HepG2 (cell line): ENCODE data around the gene PERCC1. TPM values are rescaled to one million over a fixed set of nuclear protein-coding genes. Genes with fewer than 3 reads are reported as not detected.

Experiments
- FLYWCH1 ChIP-seq: sonication (generic); formaldehyde crosslinking; IDR thresholded peaks from 2 replicates; pipeline ENCODE4 v1.8.1; 2023; ENCODE audit warnings: mild to moderate bottlenecking, missing genetic modification reagents
- HNRNPK ChIP-seq: fragments of 200-400 bp; formaldehyde crosslinking; IDR thresholded peaks from 2 replicates; pipeline ENCODE4 v1.6.1; 2018; ENCODE audit warnings: low read length, low read depth, moderate library complexity, mild to moderate bottlenecking; ENCODE audit not compliant: poor library complexity, severe bottlenecking
- MAZ ChIP-seq, 2 experiments: sonication (generic) in 1 of 2; formaldehyde crosslinking in 1 of 2; IDR thresholded peaks; 2 replicates each; pipeline versions ENCODE4 v1.5.0 to v1.6.1; 2012 to 2020; ENCODE audit warnings: low read depth in 2 of 2, mild to moderate bottlenecking in 2 of 2, borderline replicate concordance in 1 of 2, improper control_type of control experiment in 1 of 2, low read length in 1 of 2, missing genetic modification reagents in 1 of 2, moderate library complexity in 1 of 2
- MEF2D ChIP-seq: sonication (generic); formaldehyde crosslinking; IDR thresholded peaks from 2 replicates; pipeline ENCODE4 v1.5.1; 2020; ENCODE audit warnings: mild to moderate bottlenecking, missing genetic modification reagents
- RXRB ChIP-seq: IDR thresholded peaks from 2 replicates; pipeline ENCODE4 v1.6.1; 2016; ENCODE audit warnings: borderline replicate concordance, missing genetic modification reagents, missing compliant biosample characterization
- SOX13 ChIP-seq, 3 experiments: fragments of 450-650 bp in 1 of 3; sonication (generic) in 1 of 3; formaldehyde crosslinking in 1 of 3; IDR thresholded peaks in 2 of 3; conservative IDR thresholded peaks in 1 of 3; 2 replicates each; pipeline versions ENCODE4 v1.5.0 to v1.6.1; 2016 to 2020; ENCODE audit warnings: antibody characterized with exemption in 1 of 3, mild to moderate bottlenecking in 1 of 3, missing compliant biosample characterization in 1 of 3, missing genetic modification reagents in 1 of 3, moderate library complexity in 1 of 3
- polyA plus RNA-seq, 8 experiments: library from polyadenylated mRNA; depleted of rRNA in 3 of 8; stranded (reverse) in 7 of 8; unstranded in 1 of 8; fragments of >200 nt; fragmentation: Illumina TruSeq in 4 of 8; extraction: Trizol in 4 of 8; gene quantifications; 2 replicates each; pipeline versions ENCODE4 v1.2.1 to v1.2.3, GENCODE V29; 2011 to 2016; ENCODE audit warnings: low read depth in 4 of 8, missing spikeins in 1 of 8, mixed read lengths in 1 of 8; ENCODE audit not compliant: insufficient read depth in 1 of 8
- total RNA-seq, 5 experiments: library from RNA; depleted of rRNA; stranded (reverse); fragments of >200 nt; fragmentation: Illumina TruSeq; extraction: Trizol; gene quantifications; 2 replicates each; pipeline ENCODE4 v1.2.3, GENCODE V29; 2016; ENCODE audit warnings: low read depth in 1 of 5
- TF ChIP-seq, protein P1 (sequence below): sonication (generic); formaldehyde crosslinking; IDR thresholded peaks from 2 replicates; pipeline ENCODE4 v1.4.0; 2020; ENCODE audit warnings: missing genetic modification reagents
- TF ChIP-seq, protein P2 (sequence below): sonication (generic); IDR thresholded peaks from 2 replicates; pipeline ENCODE4 v1.6.1; 2016; ENCODE audit warnings: low read depth, borderline replicate concordance
- TF ChIP-seq, protein P3 (sequence below): sonication (generic); formaldehyde crosslinking; IDR thresholded peaks from 2 replicates; pipeline ENCODE4 v1.4.0; 2020; ENCODE audit warnings: missing genetic modification reagents, mild to moderate bottlenecking, borderline replicate concordance
- TF ChIP-seq, protein P4 (sequence below): sonication (generic); formaldehyde crosslinking; conservative IDR thresholded peaks from 2 replicates; pipeline ENCODE4 v1.4.0; 2020; ENCODE audit warnings: missing genetic modification reagents
- TF ChIP-seq, protein P5 (sequence below): sonication (generic); formaldehyde crosslinking; IDR thresholded peaks from 2 replicates; pipeline ENCODE4 v1.4.0; 2020; ENCODE audit warnings: mild to moderate bottlenecking, missing genetic modification reagents
- TF ChIP-seq, protein P6 (sequence below): IDR thresholded peaks from 2 replicates; pipeline ENCODE4 v1.6.1; 2016; ENCODE audit warnings: mild to moderate bottlenecking
- TF ChIP-seq, protein P7 (sequence below): sonication (generic); formaldehyde crosslinking; conservative IDR thresholded peaks from 2 replicates; pipeline ENCODE4 v1.8.1; 2023; ENCODE audit warnings: missing genetic modification reagents

PERCC1 gene
- total and polyA plus RNA-seq, 2 of the 13 experiments (the other 11 are each of a cell fraction or from before 2014, with no cell fraction given): 0.15 TPM; not detected in 1

DNA sequence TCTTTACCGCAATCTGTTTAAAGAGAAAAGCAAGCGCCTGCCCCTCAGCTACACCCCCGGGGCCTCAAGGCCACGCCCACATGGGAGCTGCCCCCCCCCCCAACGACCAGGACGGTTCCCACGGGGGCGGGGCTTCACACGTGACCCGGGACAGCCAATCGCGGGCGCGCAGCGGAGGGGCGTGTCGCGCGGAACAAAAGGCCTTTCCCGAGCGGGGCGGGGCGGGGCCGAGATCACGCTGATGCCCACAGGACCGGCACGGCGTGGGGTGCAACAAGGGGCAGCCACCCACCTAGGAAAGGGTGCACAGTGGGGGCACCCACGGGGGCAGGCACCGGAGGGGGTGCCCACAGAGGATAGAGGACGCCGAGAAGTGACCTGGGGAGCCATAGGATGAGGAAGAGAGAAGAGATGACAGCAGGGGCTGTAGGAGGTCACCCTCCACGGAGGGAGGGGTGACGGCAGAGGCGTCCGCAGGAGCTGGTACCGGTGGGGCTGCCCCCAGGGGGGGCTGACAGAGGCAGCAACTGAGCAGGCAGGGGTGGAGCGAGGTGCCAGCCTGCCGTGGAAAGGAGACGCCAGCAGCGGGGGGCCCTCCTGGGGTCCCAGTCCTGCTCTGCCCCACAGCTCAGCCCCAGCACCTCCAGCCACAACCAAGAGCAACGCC, 22.6 kb upstream of the PERCC1 start (continued):
- TF ChIP-seq MAZ (IDR thresholded peaks at IDR 0.05; ENCODE audit: borderline replicate concordance, low read depth, low read length) (peak; percentile 81; the same call in 1 of the 2 replicates), MAZ (CRISPR knock-in tag; IDR thresholded peaks at IDR 0.05; ENCODE audit: low read depth) (peak; percentile 41; the same call in 1 of the 2 replicates), FLYWCH1 (CRISPR knock-in tag) (no peak), SOX13 (IDR thresholded peaks at IDR 0.05) (no peak), SOX13 (CRISPR knock-in tag; conservative IDR thresholded peaks at IDR 0.05 in 1 of 2, IDR thresholded peaks at IDR 0.05 in 1 of 2) (peak in 1 of 2 experiments; percentile 75; a peak in 2 of 4 replicates), HNRNPK (peak; percentile 51), RXRB (CRISPR knock-in tag) (no peak; the same call in 1 of the 2 replicates), MEF2D (CRISPR knock-in tag) (0 out of 2 replicates have a peak, but pooled peaks have one; percentile 40)
- TF ChIP-seq, protein P1, sequence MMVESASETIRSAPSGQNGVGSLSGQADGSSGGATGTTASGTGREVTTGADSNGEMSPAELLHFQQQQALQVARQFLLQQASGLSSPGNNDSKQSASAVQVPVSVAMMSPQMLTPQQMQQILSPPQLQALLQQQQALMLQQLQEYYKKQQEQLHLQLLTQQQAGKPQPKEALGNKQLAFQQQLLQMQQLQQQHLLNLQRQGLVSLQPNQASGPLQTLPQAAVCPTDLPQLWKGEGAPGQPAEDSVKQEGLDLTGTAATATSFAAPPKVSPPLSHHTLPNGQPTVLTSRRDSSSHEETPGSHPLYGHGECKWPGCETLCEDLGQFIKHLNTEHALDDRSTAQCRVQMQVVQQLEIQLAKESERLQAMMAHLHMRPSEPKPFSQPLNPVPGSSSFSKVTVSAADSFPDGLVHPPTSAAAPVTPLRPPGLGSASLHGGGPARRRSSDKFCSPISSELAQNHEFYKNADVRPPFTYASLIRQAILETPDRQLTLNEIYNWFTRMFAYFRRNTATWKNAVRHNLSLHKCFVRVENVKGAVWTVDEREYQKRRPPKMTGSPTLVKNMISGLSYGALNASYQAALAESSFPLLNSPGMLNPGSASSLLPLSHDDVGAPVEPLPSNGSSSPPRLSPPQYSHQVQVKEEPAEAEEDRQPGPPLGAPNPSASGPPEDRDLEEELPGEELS (CRISPR knock-in tag): peak; percentile 45; the same call in 1 of the 2 replicates
- TF ChIP-seq, protein P2, sequence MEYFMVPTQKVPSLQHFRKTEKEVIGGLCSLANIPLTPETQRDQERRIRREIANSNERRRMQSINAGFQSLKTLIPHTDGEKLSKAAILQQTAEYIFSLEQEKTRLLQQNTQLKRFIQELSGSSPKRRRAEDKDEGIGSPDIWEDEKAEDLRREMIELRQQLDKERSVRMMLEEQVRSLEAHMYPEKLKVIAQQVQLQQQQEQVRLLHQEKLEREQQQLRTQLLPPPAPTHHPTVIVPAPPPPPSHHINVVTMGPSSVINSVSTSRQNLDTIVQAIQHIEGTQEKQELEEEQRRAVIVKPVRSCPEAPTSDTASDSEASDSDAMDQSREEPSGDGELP: peak; percentile 18; the same call in 1 of the 2 replicates
- TF ChIP-seq, protein P3, sequence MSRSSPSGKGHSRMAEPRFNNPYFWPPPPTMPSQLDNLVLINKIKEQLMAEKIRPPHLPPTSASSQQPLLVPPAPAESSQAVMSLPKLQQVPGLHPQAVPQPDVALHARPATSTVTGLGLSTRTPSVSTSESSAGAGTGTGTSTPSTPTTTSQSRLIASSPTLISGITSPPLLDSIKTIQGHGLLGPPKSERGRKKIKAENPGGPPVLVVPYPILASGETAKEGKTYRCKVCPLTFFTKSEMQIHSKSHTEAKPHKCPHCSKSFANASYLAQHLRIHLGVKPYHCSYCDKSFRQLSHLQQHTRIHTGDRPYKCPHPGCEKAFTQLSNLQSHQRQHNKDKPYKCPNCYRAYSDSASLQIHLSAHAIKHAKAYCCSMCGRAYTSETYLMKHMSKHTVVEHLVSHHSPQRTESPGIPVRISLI (CRISPR knock-in tag): no peak
- TF ChIP-seq, protein P4, sequence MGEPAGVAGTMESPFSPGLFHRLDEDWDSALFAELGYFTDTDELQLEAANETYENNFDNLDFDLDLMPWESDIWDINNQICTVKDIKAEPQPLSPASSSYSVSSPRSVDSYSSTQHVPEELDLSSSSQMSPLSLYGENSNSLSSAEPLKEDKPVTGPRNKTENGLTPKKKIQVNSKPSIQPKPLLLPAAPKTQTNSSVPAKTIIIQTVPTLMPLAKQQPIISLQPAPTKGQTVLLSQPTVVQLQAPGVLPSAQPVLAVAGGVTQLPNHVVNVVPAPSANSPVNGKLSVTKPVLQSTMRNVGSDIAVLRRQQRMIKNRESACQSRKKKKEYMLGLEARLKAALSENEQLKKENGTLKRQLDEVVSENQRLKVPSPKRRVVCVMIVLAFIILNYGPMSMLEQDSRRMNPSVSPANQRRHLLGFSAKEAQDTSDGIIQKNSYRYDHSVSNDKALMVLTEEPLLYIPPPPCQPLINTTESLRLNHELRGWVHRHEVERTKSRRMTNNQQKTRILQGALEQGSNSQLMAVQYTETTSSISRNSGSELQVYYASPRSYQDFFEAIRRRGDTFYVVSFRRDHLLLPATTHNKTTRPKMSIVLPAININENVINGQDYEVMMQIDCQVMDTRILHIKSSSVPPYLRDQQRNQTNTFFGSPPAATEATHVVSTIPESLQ (CRISPR knock-in tag): no peak
- TF ChIP-seq, protein P5, sequence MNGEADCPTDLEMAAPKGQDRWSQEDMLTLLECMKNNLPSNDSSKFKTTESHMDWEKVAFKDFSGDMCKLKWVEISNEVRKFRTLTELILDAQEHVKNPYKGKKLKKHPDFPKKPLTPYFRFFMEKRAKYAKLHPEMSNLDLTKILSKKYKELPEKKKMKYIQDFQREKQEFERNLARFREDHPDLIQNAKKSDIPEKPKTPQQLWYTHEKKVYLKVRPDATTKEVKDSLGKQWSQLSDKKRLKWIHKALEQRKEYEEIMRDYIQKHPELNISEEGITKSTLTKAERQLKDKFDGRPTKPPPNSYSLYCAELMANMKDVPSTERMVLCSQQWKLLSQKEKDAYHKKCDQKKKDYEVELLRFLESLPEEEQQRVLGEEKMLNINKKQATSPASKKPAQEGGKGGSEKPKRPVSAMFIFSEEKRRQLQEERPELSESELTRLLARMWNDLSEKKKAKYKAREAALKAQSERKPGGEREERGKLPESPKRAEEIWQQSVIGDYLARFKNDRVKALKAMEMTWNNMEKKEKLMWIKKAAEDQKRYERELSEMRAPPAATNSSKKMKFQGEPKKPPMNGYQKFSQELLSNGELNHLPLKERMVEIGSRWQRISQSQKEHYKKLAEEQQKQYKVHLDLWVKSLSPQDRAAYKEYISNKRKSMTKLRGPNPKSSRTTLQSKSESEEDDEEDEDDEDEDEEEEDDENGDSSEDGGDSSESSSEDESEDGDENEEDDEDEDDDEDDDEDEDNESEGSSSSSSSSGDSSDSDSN: no peak; the same call in 1 of the 2 replicates
- TF ChIP-seq, protein P6, sequence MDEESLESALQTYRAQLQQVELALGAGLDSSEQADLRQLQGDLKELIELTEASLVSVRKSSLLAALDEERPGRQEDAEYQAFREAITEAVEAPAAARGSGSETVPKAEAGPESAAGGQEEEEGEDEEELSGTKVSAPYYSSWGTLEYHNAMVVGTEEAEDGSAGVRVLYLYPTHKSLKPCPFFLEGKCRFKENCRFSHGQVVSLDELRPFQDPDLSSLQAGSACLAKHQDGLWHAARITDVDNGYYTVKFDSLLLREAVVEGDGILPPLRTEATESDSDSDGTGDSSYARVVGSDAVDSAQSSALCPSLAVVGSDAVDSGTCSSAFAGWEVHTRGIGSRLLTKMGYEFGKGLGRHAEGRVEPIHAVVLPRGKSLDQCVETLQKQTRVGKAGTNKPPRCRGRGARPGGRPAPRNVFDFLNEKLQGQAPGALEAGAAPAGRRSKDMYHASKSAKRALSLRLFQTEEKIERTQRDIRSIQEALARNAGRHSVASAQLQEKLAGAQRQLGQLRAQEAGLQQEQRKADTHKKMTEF (CRISPR knock-in tag): peak; percentile 31; the same call in 1 of the 2 replicates
- TF ChIP-seq, protein P7, sequence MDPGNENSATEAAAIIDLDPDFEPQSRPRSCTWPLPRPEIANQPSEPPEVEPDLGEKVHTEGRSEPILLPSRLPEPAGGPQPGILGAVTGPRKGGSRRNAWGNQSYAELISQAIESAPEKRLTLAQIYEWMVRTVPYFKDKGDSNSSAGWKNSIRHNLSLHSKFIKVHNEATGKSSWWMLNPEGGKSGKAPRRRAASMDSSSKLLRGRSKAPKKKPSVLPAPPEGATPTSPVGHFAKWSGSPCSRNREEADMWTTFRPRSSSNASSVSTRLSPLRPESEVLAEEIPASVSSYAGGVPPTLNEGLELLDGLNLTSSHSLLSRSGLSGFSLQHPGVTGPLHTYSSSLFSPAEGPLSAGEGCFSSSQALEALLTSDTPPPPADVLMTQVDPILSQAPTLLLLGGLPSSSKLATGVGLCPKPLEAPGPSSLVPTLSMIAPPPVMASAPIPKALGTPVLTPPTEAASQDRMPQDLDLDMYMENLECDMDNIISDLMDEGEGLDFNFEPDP (CRISPR knock-in tag): no peak
